Fibroblast of skin of left biceps (primary cell): ENCODE measurements around the gene ZCCHC24.

ENCODE experiments used
- DNase-seq, 2 experiments: peaks; one replicate each; pipeline ENCODE4 v3.0.0-alpha.2; 2013; ENCODE audit warnings: low read depth in 2 of 2

Gene ZCCHC24

GRCh38 chr10:79384773-79385391 lies 60.5 kb downstream of the ZCCHC24 start:
- no peak for DNase-seq

- DNase-seq, result no peak
Measured at GRCh38 chr10:79383974-79384606, 61.3 kb downstream of the ZCCHC24 start.

- DNase-seq, result no peak
Measured at GRCh38 chr10:79382491-79382941, 62.9 kb downstream of the ZCCHC24 start.

GRCh38 chr10:79381804-79382221 lies 63.6 kb downstream of the ZCCHC24 start:
- DNase-seq, result peak; percentile 74 to 75

- DNase-seq, result no peak
Measured at GRCh38 chr10:79380946-79381721, 64.3 kb downstream of the ZCCHC24 start.

- DNase-seq, result no peak
Measured at GRCh38 chr10:79380125-79380945, 65.1 kb downstream of the ZCCHC24 start.

- DNase-seq, result no peak
Measured at GRCh38 chr10:79379512-79380124, 65.8 kb downstream of the ZCCHC24 start.

- DNase-seq, result no peak
Measured at GRCh38 chr10:79378647-79379511, 66.5 kb downstream of the ZCCHC24 start.

- DNase-seq, result no peak
Measured at GRCh38 chr10:79378383-79378646, 67.1 kb downstream of the ZCCHC24 start.

- no peak for DNase-seq
Measured at GRCh38 chr10:79377557-79378382, 67.7 kb downstream of the ZCCHC24 start.

- no peak for DNase-seq
Measured at GRCh38 chr10:79376751-79377556, 68.5 kb downstream of the ZCCHC24 start.

- no peak for DNase-seq
Measured at GRCh38 chr10:79376078-79376628, 69.3 kb downstream of the ZCCHC24 start.

- peak in 1 of 2 experiments; percentile 29 for DNase-seq
Measured at GRCh38 chr10:79375321-79376077, 69.9 kb downstream of the ZCCHC24 start.

- peak; percentile 42 to 50 for DNase-seq
Measured at GRCh38 chr10:79374312-79375191, 70.9 kb downstream of the ZCCHC24 start.

- no peak for DNase-seq
Measured at GRCh38 chr10:79372871-79373270, 72.6 kb downstream of the ZCCHC24 start.

- DNase-seq, result peak in 1 of 2 experiments; percentile 15
Measured at GRCh38 chr10:79367426-79368189, 77.8 kb downstream of the ZCCHC24 start.
